Ovary (tissue), 9 donors: ENCODE results near the gene MAP2K6. TPM values are rescaled to one million over a fixed set of nuclear protein-coding genes. Genes with fewer than 3 reads are reported as not detected.

Experiments used
- DNase-seq, 5 donors: peaks; one replicate each; pipeline ENCODE4 v3.0.0-alpha.2; 2019 to 2020
- H3K27ac ChIP-seq, 2 donors: fragments of 200-600 bp; one replicate each; pipeline versions ENCODE4 v1.5.1 to v1.8.0; 2019 to 2022
- H3K27me3 ChIP-seq: fragments of 200-600 bp; one replicate; pipeline ENCODE4 v1.8.0; 2022
- H3K36me3 ChIP-seq: fragments of 200-600 bp; sonication (generic); one replicate; pipeline ENCODE4 v1.5.1; 2019
- H3K4me1 ChIP-seq: one replicate; pipeline ENCODE4 v1.8.1; 2013; ENCODE audit warnings: mild to moderate bottlenecking, moderate library complexity; ENCODE audit not compliant: insufficient read depth
- H3K4me3 ChIP-seq: fragments of 200-600 bp; sonication (generic); one replicate; pipeline ENCODE4 v1.5.1; 2017
- H3K9me3 ChIP-seq, 2 donors: fragments of 200-600 bp in 1 of 2; sonication (generic) in 1 of 2; one replicate each; pipeline versions ENCODE4 v1.5.1 to v1.8.1; 2013 to 2019; ENCODE audit warnings: mild to moderate bottlenecking in 1 of 2, moderate library complexity in 1 of 2
- CTCF ChIP-seq, 3 donors: fragments of 450-650 bp in 2 of 3; fragments of 200-600 bp in 1 of 3; IDR thresholded peaks; one replicate each; pipeline versions ENCODE4 v1.5.1 to v1.8.0; 2016 to 2022; ENCODE audit warnings: antibody characterized with exemption in 3 of 3, mild to moderate bottlenecking in 1 of 3
- EP300 ChIP-seq: sonication (generic); formaldehyde crosslinking; IDR thresholded peaks from one replicate; pipeline ENCODE4 v1.6.1; 2017; ENCODE audit warnings: antibody characterized with exemption
- POLR2A ChIP-seq: fragments of 450-650 bp; IDR thresholded peaks from one replicate; pipeline ENCODE4 v1.6.1; 2017; ENCODE audit warnings: antibody characterized with exemption, mild to moderate bottlenecking, moderate library complexity
- WGBS, 3 donors: extraction: QIAGEN DNeasy Blood & Tissue Kit in 1 of 3; methylation state at CpG; one replicate each; pipeline versions ENCODE4 v1.1.5 to v1.1.7; 2013 to 2017; 5-methylcytosine and 5-hydroxymethylcytosine counted together
- intact Hi-C, 4 donors: fragments of 100-400 bp; cut with DNase I; formaldehyde crosslinking; loops; one replicate each; pipeline versions ENCODE4 v1.11.0 to v1.15.1; 2022 to 2023
- polyA plus RNA-seq, 2 donors: library from polyadenylated mRNA; stranded (reverse); fragments of 200-250 nt in 1 of 2; fragments of 350-450 nt in 1 of 2; fragmentation: Illumina TruSeq in 1 of 2; extraction: RNeasy Lipid Tissue Mini Kit (QIAGEN cat#74804) in 1 of 2; gene quantifications; one replicate each; pipeline ENCODE4 v1.2.3, GENCODE V29; 2013 to 2014
- total RNA-seq, 7 donors: library from RNA; depleted of rRNA in 2 of 7; stranded (reverse); fragments of >200 nt in 2 of 7; fragmentation: NEBNext Ultra II Directional in 3 of 7; extraction: Animal tissue kit (Norgen Biotek cat#: 25700) in 3 of 7; gene quantifications; one replicate each; pipeline versions ENCODE4 v1.1.0 to v1.2.4, GENCODE V29; 2016 to 2023
- donor health status: DM: no; HTN: no; CAD: no; lungs with moderate emphysema.
- donor health status: DM: no; HTN: no; CAD: no.
- donor health status: Bipolar disorder and iron deficiency.
- donor health status: DM: yes; HTN: yes; CAD: no.
- donor health status: DM: no; HTN: no; CAD: no.
- donor health status: DM: yes; HTN: yes; CAD: no.

The MAP2K6 gene
- total and polyA plus RNA-seq, 9 donors: 1.0 to 8.4 (median 3.5) TPM

DNA sequence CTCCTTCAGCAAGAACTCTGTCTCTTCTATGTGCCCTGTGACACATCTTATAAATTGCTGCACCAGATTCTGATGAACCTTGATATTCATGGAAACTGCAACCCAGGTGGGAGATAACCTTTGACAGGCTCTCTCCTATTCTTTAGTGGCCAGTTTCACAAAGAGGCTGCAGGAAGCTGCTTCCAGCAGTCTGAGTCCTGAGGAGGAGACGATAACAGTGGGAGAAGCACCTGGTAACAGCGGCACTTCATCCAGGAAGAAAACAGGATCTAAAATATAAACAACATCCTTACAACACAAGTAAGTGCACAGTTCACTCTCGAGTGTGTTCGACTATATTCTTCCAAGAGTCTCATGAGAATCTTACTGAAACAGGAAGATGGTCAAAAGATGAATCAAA, 180.1 kb downstream of the MAP2K6 start:
- Histone ChIP-seq H3K27ac (no peak overlapping the region), H3K4me3 (no peak overlapping the region), H3K9me3 (no peaks in the 10 kb centered on the region), H3K27me3 (no peaks in the 10 kb centered on the region), H3K36me3 (no peaks in the 10 kb centered on the region), H3K4me1 (no peaks in the 10 kb centered on the region)
- no peak for DNase-seq
- TF ChIP-seq EP300 (no peak), CTCF (IDR thresholded peaks at IDR 0.05) (no peak), POLR2A (no peak)
- WGBS, 3 donors: 53 to 67% (median 66%) methylated on average over 4 of the region's 4 CpGs
- intact Hi-C loops: no loop called here

GRCh38 chr17:69596141-69596540, 181.6 kb downstream of the MAP2K6 start:
- WGBS, 3 donors: 77 to 85% (median 81%) methylated on average over 9 of the region's 9 CpGs
- no peaks in the 10 kb centered on the region for H3K36me3 ChIP-seq
- no peak overlapping the region for H3K27ac ChIP-seq
- H3K4me3 ChIP-seq: no peak overlapping the region
- TF ChIP-seq POLR2A (no peak), EP300 (no peak), CTCF (IDR thresholded peaks at IDR 0.05) (no peak)
- H3K9me3 ChIP-seq: no peaks in the 10 kb centered on the region
- DNase-seq: no peak
- no peaks in the 10 kb centered on the region for H3K27me3 ChIP-seq
- intact Hi-C loops: no loop called here
- no peaks in the 10 kb centered on the region for H3K4me1 ChIP-seq

DNA sequence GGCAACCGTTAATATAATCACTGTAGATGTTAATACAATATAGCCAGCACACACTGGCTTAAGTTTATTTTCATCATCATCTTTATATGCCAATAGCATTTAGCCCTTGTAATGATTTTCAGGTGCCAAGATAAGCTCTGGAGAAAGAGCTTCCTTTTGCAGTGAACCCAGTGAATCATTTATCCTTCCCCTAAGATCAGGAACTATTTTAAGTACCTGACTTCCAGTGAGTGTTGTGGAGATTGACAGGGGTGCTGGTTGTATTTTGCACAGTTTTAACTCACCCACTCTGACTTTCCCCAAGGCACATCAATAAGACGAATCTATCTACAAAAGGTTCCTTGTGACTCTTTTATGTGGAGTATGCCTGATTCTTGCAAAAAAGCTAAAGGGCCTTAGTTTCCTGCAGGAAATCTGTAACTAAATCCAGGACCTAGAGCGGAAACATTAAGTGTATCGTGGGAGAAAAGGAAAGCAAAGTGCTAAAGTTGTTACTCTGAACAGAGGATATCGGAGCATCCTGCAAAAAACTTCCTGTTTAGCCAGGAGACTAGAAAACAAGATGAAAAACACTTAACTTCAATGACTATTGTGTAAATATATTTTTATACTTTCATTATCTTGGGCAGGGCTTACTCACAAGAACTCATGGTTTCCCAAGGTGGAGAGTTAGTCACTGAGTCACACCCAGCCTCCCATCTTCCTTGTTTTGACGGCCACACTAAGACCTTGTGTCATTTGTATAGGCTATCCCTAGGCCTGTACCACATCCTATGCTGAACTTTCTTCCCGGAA, 183.6 kb downstream of the MAP2K6 start:
- DNase-seq: no peak
- TF ChIP-seq EP300: no peak
- no peak for TF ChIP-seq CTCF (IDR thresholded peaks at IDR 0.05)
- no peak for TF ChIP-seq POLR2A
- H3K36me3 ChIP-seq: no peaks in the 10 kb centered on the region
- 82 to 85% (median 82%) methylated on average over 7 of the region's 7 CpGs for WGBS, 3 donors
- no peak overlapping the region for H3K4me3 ChIP-seq
- intact Hi-C loops: no loop called here
- no peaks in the 10 kb centered on the region for H3K27me3 ChIP-seq
- H3K9me3 ChIP-seq: no peaks in the 10 kb centered on the region
- H3K27ac ChIP-seq: no peak overlapping the region
- H3K4me1 ChIP-seq: no peaks in the 10 kb centered on the region

GRCh38 chr17:69602972-69603371, 188.5 kb downstream of the MAP2K6 start:
- no peaks in the 10 kb centered on the region for H3K27me3 ChIP-seq
- intact Hi-C loops: loop anchor here in 1 of 4 donors (10.0 kb wide), 1 partner anchor 542 kb away; no protein-coding TSS in a partner anchor

More at GRCh38 chr17:69602972-69603371, 188.5 kb downstream of the MAP2K6 start:
- no peak for DNase-seq
- no peak overlapping the region for H3K27ac ChIP-seq
- no peaks in the 10 kb centered on the region for H3K36me3 ChIP-seq
- TF ChIP-seq POLR2A (no peak), CTCF (IDR thresholded peaks at IDR 0.05) (no peak), EP300 (no peak)
- H3K4me1 ChIP-seq: no peaks in the 10 kb centered on the region
- WGBS, 3 donors: 77 to 88% (median 84%) methylated on average over 5 of the region's 5 CpGs
- H3K9me3 ChIP-seq: no peaks in the 10 kb centered on the region
- no peak overlapping the region for H3K4me3 ChIP-seq

Other genes with a start within 250 kb of the MAP2K6 start
- gene ABCA10, start 185.9 kb upstream of the MAP2K6 start, total RNA-seq: 10 to 100 TPM; 18.8 to 65.7 (median 31.1) TPM
- 10 to 100 TPM; 34.3 to 34.7 TPM for gene ABCA10, start 185.9 kb upstream of the MAP2K6 start, polyA plus RNA-seq
- gene ABCA5, start 87.6 kb upstream of the MAP2K6 start, total RNA-seq: 10 to 100 TPM; 13.6 to 34.1 (median 23.7) TPM
- gene ABCA5, start 87.6 kb upstream of the MAP2K6 start, polyA plus RNA-seq: 10 to 100 TPM in 1 of 2 donors, 1 to 10 TPM in 1; 8.3 to 31.4 TPM